PFSK-1 (cell line): Measurements from ENCODE around the gene UGT1A10.

Source experiments
- FOXP2 ChIP-seq: optimal IDR thresholded peaks from 2 replicates; pipeline ENCODE3; 2011; ENCODE audit warnings: borderline replicate concordance, control low read depth, inconsistent platforms; ENCODE audit not compliant: insufficient read depth; ENCODE audit errors: extremely low read length, extremely low read depth
- POLR2AphosphoS5 ChIP-seq: IDR thresholded peaks from 2 replicates; pipeline ENCODE4 v1.6.1; 2012; ENCODE audit warnings: low read depth, mild to moderate bottlenecking, control low read depth, low read length, moderate library complexity
- REST ChIP-seq, 2 experiments: IDR thresholded peaks; 2 replicates each; pipeline versions ENCODE4 v1.6.1 to v1.8.0; 2011 to 2012; ENCODE audit warnings: low read depth in 2 of 2, low read length in 2 of 2, control low read depth in 1 of 2, inconsistent platforms in 1 of 2, mild to moderate bottlenecking in 1 of 2, moderate library complexity in 1 of 2; ENCODE audit not compliant: insufficient read depth in 1 of 2
- SIN3A ChIP-seq: IDR thresholded peaks from 2 replicates; pipeline ENCODE4 v1.6.1; 2012; ENCODE audit warnings: mild to moderate bottlenecking, low read length, moderate library complexity, borderline replicate concordance; ENCODE audit not compliant: insufficient read depth
- TAF1 ChIP-seq: IDR thresholded peaks from 2 replicates; pipeline ENCODE4 v1.6.1; 2012; ENCODE audit warnings: low read length, control low read depth, borderline replicate concordance; ENCODE audit not compliant: insufficient read depth

Gene UGT1A10

GRCh38 chr2:233793465-233794127 is 157.3 kb downstream of the UGT1A10 start:
- TF ChIP-seq SIN3A (no peak), TAF1 (no peak), FOXP2 (no peak), REST (IDR thresholded peaks at IDR 0.05; ENCODE audit: insufficient read depth in 1 of 2, low read depth in 2 of 2, low read length in 2 of 2) (no peak), POLR2AphosphoS5 (no peak)

- TF ChIP-seq TAF1 (no peak), POLR2AphosphoS5 (no peak), FOXP2 (no peak), REST (IDR thresholded peaks at IDR 0.05; ENCODE audit: insufficient read depth in 1 of 2, low read depth in 2 of 2, low read length in 2 of 2) (no peak), SIN3A (no peak)
Measured at GRCh38 chr2:233794128-233794658, 157.9 kb downstream of the UGT1A10 start.

GRCh38 chr2:233795735-233796171 is 159.5 kb downstream of the UGT1A10 start:
- no peak for TF ChIP-seq REST (IDR thresholded peaks at IDR 0.05; ENCODE audit: insufficient read depth in 1 of 2, low read depth in 2 of 2, low read length in 2 of 2)
- no peak for TF ChIP-seq FOXP2
- no peak for TF ChIP-seq POLR2AphosphoS5
- no peak for TF ChIP-seq TAF1
- no peak for TF ChIP-seq SIN3A

- TF ChIP-seq SIN3A (no peak), POLR2AphosphoS5 (no peak), REST (IDR thresholded peaks at IDR 0.05; ENCODE audit: insufficient read depth in 1 of 2, low read depth in 2 of 2, low read length in 2 of 2) (no peak), TAF1 (no peak), FOXP2 (no peak)
Measured at GRCh38 chr2:233796254-233796653, 160.0 kb downstream of the UGT1A10 start.
